Measurements from ENCODE around the gene GFPT2. TPM values are rescaled to one million over a fixed set of nuclear protein-coding genes. Genes with fewer than 3 reads are reported as not detected.

Gene GFPT2
- total RNA-seq, 6 experiments from 2014 or later = 0.32 to 0.93 (median 0.61) TPM

DNA sequence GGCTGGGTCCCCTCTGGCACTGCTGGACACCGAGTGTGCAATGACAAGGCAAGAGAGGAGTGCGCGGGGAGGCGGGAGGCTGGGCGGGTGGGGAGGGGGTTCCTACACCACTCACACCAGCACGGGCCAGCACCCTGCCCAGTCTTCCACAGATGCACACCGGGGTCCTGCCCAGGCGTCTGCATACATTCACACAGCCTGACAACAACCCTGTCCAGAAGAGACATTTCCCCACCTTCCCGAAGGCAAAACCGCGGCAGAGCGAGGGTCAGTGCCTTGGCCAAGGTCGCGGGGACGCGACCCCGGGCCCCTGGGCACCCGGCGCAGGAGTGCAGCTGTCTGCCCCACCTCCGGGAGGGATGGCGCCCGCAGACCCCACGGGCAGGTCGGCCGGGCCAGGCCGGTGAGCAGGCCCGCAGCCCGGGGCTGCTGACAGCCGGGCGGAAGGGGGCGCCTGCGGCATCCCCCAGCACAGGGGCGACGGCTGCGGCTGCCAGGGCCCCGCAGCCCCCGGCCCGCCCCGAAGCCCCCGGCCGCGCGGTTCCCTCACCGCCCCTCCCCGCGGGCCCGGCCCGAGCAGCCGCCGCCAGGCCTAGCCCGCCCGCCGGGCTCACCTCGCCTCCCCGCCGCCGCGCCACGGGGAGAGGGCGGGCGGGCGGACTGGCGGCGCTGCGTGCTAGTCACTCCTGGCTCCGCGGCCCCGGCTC lies 61.7 kb downstream of the GFPT2 start:
- H3K27ac ChIP-seq = peak overlapping the region in 1 of 3 donors; percentile 87
- no peak for TF ChIP-seq POLR2A (IDR thresholded peaks at IDR 0.05)
- TF ChIP-seq, protein P1, sequence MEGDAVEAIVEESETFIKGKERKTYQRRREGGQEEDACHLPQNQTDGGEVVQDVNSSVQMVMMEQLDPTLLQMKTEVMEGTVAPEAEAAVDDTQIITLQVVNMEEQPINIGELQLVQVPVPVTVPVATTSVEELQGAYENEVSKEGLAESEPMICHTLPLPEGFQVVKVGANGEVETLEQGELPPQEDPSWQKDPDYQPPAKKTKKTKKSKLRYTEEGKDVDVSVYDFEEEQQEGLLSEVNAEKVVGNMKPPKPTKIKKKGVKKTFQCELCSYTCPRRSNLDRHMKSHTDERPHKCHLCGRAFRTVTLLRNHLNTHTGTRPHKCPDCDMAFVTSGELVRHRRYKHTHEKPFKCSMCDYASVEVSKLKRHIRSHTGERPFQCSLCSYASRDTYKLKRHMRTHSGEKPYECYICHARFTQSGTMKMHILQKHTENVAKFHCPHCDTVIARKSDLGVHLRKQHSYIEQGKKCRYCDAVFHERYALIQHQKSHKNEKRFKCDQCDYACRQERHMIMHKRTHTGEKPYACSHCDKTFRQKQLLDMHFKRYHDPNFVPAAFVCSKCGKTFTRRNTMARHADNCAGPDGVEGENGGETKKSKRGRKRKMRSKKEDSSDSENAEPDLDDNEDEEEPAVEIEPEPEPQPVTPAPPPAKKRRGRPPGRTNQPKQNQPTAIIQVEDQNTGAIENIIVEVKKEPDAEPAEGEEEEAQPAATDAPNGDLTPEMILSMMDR (IDR thresholded peaks at IDR 0.05) = peak in 3 of 4 donors; percentile 5 to 35 (median 10)
- DNase-seq (peak in 1 of 3 donors; percentile 52), ATAC-seq (peak; percentile 6 to 16 (median 10))
- no peaks in the 10 kb centered on the region for H3K9me3 ChIP-seq
- no peaks in the 10 kb centered on the region for H3K27me3 ChIP-seq
- H3K4me3 ChIP-seq = peak overlapping the region; percentile 58 to 100 (median 62)
- no peaks in the 10 kb centered on the region for H3K36me3 ChIP-seq
- no CpG with 5 or more reads among the region's 68 CpGs for WGBS (ENCODE audit: insufficient coverage, low coverage, low lambda C conversion rate, missing lambda C conversion rate)
- H3K4me1 ChIP-seq = peaks cover 0 to 17% (median 0%) of the 10 kb centered on the region in 4 donors
- intact Hi-C loops (cut with DNase I) = no loop called here

DNA sequence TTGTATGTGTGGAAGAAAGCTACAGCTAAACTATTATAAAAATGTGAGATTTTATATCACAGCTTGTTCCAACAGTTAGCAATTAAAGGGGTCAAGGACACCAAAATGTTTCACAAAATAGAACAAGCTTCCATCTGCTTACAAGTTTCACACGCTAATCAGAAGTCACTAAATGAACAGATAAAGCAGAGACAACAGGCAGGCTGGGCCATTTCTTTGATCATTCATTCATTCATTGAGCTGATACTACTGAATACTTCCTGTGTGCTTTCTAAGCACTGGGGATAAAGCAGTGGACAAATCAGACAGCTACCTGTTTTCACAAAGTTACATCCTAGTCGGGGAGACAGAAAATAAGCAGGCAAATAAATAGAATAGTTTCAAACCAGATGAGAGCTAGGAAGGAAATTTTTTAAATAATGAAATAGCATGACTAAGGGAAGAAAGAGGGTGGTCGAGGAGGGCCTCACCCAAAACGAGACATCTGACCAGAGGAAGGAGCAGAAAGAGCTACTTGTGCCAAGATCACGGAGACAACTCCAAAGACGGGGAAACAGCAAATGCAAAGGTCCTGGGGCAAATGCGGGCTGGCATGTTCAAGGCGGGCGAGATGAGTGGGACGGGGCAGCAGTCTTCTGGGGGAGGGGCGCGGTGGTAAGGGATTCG lies 62.4 kb downstream of the GFPT2 start:
- DNase-seq = no peak

DNA sequence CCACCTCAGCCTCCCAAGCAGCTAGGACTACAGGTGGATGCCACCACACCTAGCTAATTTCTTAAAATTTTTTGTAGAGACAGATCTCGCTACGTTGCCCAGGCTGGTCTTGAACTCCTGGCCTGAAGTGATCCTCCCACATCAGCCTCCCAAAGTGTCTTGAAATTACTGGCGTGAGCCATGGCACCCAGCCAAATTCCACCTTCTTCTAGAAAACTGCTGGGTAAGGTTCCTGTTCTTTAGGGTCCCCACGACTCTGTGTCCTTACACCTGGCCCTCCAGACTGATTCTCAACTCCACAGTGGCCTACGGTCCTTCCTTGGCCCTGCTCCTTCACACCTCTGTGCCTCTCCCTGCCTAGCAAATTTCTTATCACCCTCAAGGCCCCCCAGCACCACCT lies 63.2 kb downstream of the GFPT2 start:
- DNase-seq = no peak

More for the DNA sequence above, 62.4 kb downstream of the GFPT2 start:
- H3K4me3 ChIP-seq = peak overlapping the region; percentile 58 to 100 (median 62)
- no peak overlapping the region for H3K27ac ChIP-seq
- no peak for TF ChIP-seq POLR2A (IDR thresholded peaks at IDR 0.05)
- TF ChIP-seq, protein P1 (IDR thresholded peaks at IDR 0.05) = no peak
- 11% methylated on average over 6 of the region's 13 CpGs for WGBS (ENCODE audit: insufficient coverage, low coverage, low lambda C conversion rate, missing lambda C conversion rate)
- H3K4me1 ChIP-seq = peaks cover 0 to 17% (median 0%) of the 10 kb centered on the region in 4 donors
- H3K27me3 ChIP-seq = no peaks in the 10 kb centered on the region
- intact Hi-C loops (cut with DNase I) = no loop called here
- no peaks in the 10 kb centered on the region for H3K36me3 ChIP-seq
- no peak for ATAC-seq
- no peaks in the 10 kb centered on the region for H3K9me3 ChIP-seq

DNA sequence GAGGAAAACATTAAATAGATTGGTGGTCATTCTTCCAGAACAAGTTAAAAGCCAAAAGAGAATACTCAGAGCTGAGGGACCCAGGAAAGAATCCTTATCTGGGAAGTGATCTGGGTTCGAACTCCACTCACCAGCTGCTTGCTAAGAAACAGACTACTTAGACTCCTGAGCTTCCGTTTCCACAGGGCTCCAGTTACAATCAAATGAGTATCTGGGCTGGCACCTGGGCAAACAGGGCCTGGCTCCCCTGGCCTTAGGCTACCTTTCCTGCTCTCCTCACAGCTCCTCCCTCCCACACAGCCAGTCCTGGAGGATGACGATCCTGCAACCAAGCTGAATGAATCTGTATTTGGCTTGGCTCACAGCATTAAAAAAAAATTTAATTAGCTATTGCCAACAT lies 63.7 kb downstream of the GFPT2 start:
- Histone ChIP-seq H3K36me3 (no peaks in the 10 kb centered on the region), H3K4me3 (no peak overlapping the region), H3K27ac (no peak overlapping the region), H3K27me3 (no peaks in the 10 kb centered on the region), H3K4me1 (peaks cover 0 to 17% (median 0%) of the 10 kb centered on the region in 4 donors), H3K9me3 (no peaks in the 10 kb centered on the region)
- no peak for DNase-seq
- intact Hi-C loops (cut with DNase I) = no loop called here
- ATAC-seq = no peak
- WGBS (ENCODE audit: insufficient coverage, low coverage, low lambda C conversion rate, missing lambda C conversion rate) = 56% methylated on average over 3 of the region's 3 CpGs
- TF ChIP-seq POLR2A (IDR thresholded peaks at IDR 0.05) = no peak
- TF ChIP-seq, protein P1 (IDR thresholded peaks at IDR 0.05) = no peak

More for the DNA sequence above, 63.2 kb downstream of the GFPT2 start:
- 84% methylated on average over 5 of the region's 5 CpGs for WGBS (ENCODE audit: insufficient coverage, low coverage, low lambda C conversion rate, missing lambda C conversion rate)
- Histone ChIP-seq H3K36me3 (no peaks in the 10 kb centered on the region), H3K27me3 (no peaks in the 10 kb centered on the region), H3K4me1 (peaks cover 0 to 17% (median 0%) of the 10 kb centered on the region in 4 donors), H3K9me3 (no peaks in the 10 kb centered on the region), H3K27ac (no peak overlapping the region), H3K4me3 (no peak overlapping the region)
- no peak for TF ChIP-seq POLR2A (IDR thresholded peaks at IDR 0.05)
- TF ChIP-seq, protein P1 (IDR thresholded peaks at IDR 0.05) = no peak
- intact Hi-C loops (cut with DNase I) = no loop called here
- ATAC-seq = no peak
